HG03460 (cell line): ENCODE data around the gene TBXAS1.

Source experiments
- ATAC-seq: cut with Tn5 transposase; IDR thresholded peaks from one replicate; pipeline ENCODE4 v1.9.1; 2021; ENCODE audit not compliant: unreplicated experiment

Gene TBXAS1

GRCh38 chr7:139942636-139943035 lies 113.6 kb downstream of the TBXAS1 start:
- no peak for ATAC-seq

GRCh38 chr7:139943401-139943800 lies 114.3 kb downstream of the TBXAS1 start:
- ATAC-seq: no peak

GRCh38 chr7:139944248-139944647 lies 115.2 kb downstream of the TBXAS1 start:
- no peak for ATAC-seq

GRCh38 chr7:139946533-139946932 lies 117.5 kb downstream of the TBXAS1 start:
- ATAC-seq: no peak

GRCh38 chr7:139947021-139947420 lies 118.0 kb downstream of the TBXAS1 start:
- ATAC-seq: no peak

GRCh38 chr7:139948167-139948566 lies 119.1 kb downstream of the TBXAS1 start:
- no peak for ATAC-seq

- ATAC-seq: no peak
Measured at GRCh38 chr7:139948587-139949335, 119.7 kb downstream of the TBXAS1 start.

GRCh38 chr7:139949629-139950028 lies 120.6 kb downstream of the TBXAS1 start:
- ATAC-seq: no peak

- no peak for ATAC-seq
Measured at GRCh38 chr7:139950881-139951525, 121.9 kb downstream of the TBXAS1 start.

- no peak for ATAC-seq
Measured at GRCh38 chr7:139953229-139953628, 124.2 kb downstream of the TBXAS1 start.

- ATAC-seq: no peak
Measured at GRCh38 chr7:139955109-139955820, 126.2 kb downstream of the TBXAS1 start.

- ATAC-seq: no peak
Measured at GRCh38 chr7:139958599-139959284, 129.7 kb downstream of the TBXAS1 start.

- no peak for ATAC-seq
Measured at GRCh38 chr7:139959285-139959628, 130.2 kb downstream of the TBXAS1 start.

GRCh38 chr7:139959718-139960117 lies 130.7 kb downstream of the TBXAS1 start:
- no peak for ATAC-seq

GRCh38 chr7:139960157-139960556 lies 131.1 kb downstream of the TBXAS1 start:
- ATAC-seq: no peak

GRCh38 chr7:139965942-139966628 lies 137.0 kb downstream of the TBXAS1 start:
- ATAC-seq: no peak

- no peak for ATAC-seq
Measured at GRCh38 chr7:139966949-139967348, 137.9 kb downstream of the TBXAS1 start.

- no peak for ATAC-seq
Measured at GRCh38 chr7:139968931-139969330, 139.9 kb downstream of the TBXAS1 start.

- no peak for ATAC-seq
Measured at GRCh38 chr7:139972029-139972428, 143.0 kb downstream of the TBXAS1 start.

- ATAC-seq: no peak
Measured at GRCh38 chr7:139973101-139974050, 144.3 kb downstream of the TBXAS1 start.
